PC-3 (cell line): ENCODE results near the gene FAM131C. TPM values are rescaled to one million over a fixed set of nuclear protein-coding genes. Genes with fewer than 3 reads are reported as not detected.

Experiments
- ATAC-seq: fragments of 200-7000 bp; cut with Tn5 transposase; 2 replicates; pipeline ENCODE4 v1.9.1; 2020; ENCODE audit warnings: mild to moderate bottlenecking, moderate library complexity
- BruUV-seq: library from RNA; stranded (reverse); fragments of 400-500 nt; replicated peaks from 2 replicates; lab custom pipeline; 2021; lab: Mats Ljungman, UMichigan
- CTCF ChIA-PET: fragments of 300-600 bp; sonication (Branson Sonifier 250); formaldehyde crosslinking; loops from one replicate; lab custom pipeline; 2022; ENCODE audit warnings: antibody characterized with exemption; lab: Charles Lee
- POLR2A ChIA-PET: fragments of 300-600 bp; sonication (Branson Sonifier 250); formaldehyde crosslinking; loops from one replicate; lab custom pipeline; 2022; ENCODE audit warnings: antibody characterized with exemption; ENCODE audit not compliant: unreplicated experiment; lab: Charles Lee
- DNase-seq: peaks from one replicate; pipeline ENCODE4 v3.0.0-alpha.2; 2015
- H2AFZ ChIP-seq: fragments of 300-600 bp; sonication (generic); 2 replicates; pipeline ENCODE4 v1.6.0; 2016; ENCODE audit warnings: antibody characterized with exemption, low read length
- H3F3A ChIP-seq: fragments of 300-600 bp; sonication (generic); one replicate; pipeline ENCODE4 v1.6.0; 2017; ENCODE audit warnings: antibody characterized with exemption, low read length, control low read depth, mild to moderate bottlenecking; ENCODE audit not compliant: unreplicated experiment
- H3K27ac ChIP-seq: fragments of 300-600 bp; sonication (generic); 2 replicates; pipeline ENCODE4 v1.5.1; 2016; ENCODE audit warnings: mild to moderate bottlenecking, low read length
- H3K27me3 ChIP-seq: fragments of 300-600 bp; sonication (generic); 2 replicates; pipeline ENCODE4 v1.6.1; 2016; ENCODE audit warnings: low read length, mixed read lengths
- H3K36me3 ChIP-seq: fragments of 300-600 bp; sonication (generic); 2 replicates; pipeline ENCODE4 v1.6.1; 2016; ENCODE audit warnings: low read depth, mixed run types, low read length, mixed read lengths
- H3K4me1 ChIP-seq: fragments of 300-600 bp; sonication (generic); 2 replicates; pipeline ENCODE4 v1.5.1; 2016; ENCODE audit warnings: low read length; ENCODE audit not compliant: insufficient read depth
- H3K4me2 ChIP-seq: fragments of 300-600 bp; sonication (generic); 2 replicates; pipeline ENCODE4 v1.6.0; 2016; ENCODE audit warnings: low read length
- H3K4me3 ChIP-seq: fragments of 300-600 bp; sonication (generic); 2 replicates; pipeline ENCODE4 v1.5.1; 2016; ENCODE audit warnings: mild to moderate bottlenecking, low read length, mixed read lengths
- H3K79me2 ChIP-seq: fragments of 300-600 bp; sonication (generic); 2 replicates; pipeline ENCODE4 v1.6.1; 2017; ENCODE audit warnings: low read length, mixed read lengths
- H3K9ac ChIP-seq: fragments of 300-600 bp; sonication (generic); 2 replicates; pipeline ENCODE4 v1.6.0; 2016; ENCODE audit warnings: mild to moderate bottlenecking, low read length
- H3K9me2 ChIP-seq: fragments of 300-600 bp; sonication (generic); replicated peaks from 2 replicates; pipeline ENCODE4 v1.6.1; 2016; ENCODE audit warnings: mixed run types, low read length, mixed read lengths
- H3K9me3 ChIP-seq: fragments of 300-600 bp; sonication (generic); 2 replicates; pipeline ENCODE4 v1.6.1; 2016; ENCODE audit warnings: low read length, mixed read lengths
- H4K20me1 ChIP-seq: fragments of 300-600 bp; sonication (generic); 2 replicates; pipeline ENCODE4 v1.6.1; 2016; ENCODE audit warnings: low read length, mixed read lengths
- EZH2 ChIP-seq: fragments of 300-600 bp; sonication (generic); IDR thresholded peaks from one replicate; pipeline ENCODE4 v1.6.1; 2017; ENCODE audit warnings: antibody characterized with exemption, mild to moderate bottlenecking, low read length; ENCODE audit not compliant: unreplicated experiment
- EZH2phosphoT487 ChIP-seq: fragments of 300-600 bp; sonication (generic); IDR thresholded peaks from 2 replicates; pipeline ENCODE4 v1.6.1; 2018; ENCODE audit warnings: mild to moderate bottlenecking, antibody characterized with exemption, low read length, borderline replicate concordance
- intact Hi-C: fragments of 100-400 bp; cut with micrococcal nuclease; formaldehyde crosslinking; loops from 2 replicates; pipeline ENCODE4 v1.9.0; 2023
- total RNA-seq: library from RNA; depleted of rRNA; stranded (reverse); fragments of >200 nt; gene quantifications from 2 replicates; pipeline ENCODE4 v1.2.3, GENCODE V29; 2014
- TF ChIP-seq, protein P1 (sequence below): fragments of 300-600 bp; sonication (generic); conservative IDR thresholded peaks from 2 replicates; pipeline ENCODE4 v1.5.1; 2017; ENCODE audit warnings: antibody characterized with exemption, low read depth, mild to moderate bottlenecking, low read length

The FAM131C gene
- total RNA-seq, 1 experiment from 2014 or later, result 7.7 TPM

DNA sequence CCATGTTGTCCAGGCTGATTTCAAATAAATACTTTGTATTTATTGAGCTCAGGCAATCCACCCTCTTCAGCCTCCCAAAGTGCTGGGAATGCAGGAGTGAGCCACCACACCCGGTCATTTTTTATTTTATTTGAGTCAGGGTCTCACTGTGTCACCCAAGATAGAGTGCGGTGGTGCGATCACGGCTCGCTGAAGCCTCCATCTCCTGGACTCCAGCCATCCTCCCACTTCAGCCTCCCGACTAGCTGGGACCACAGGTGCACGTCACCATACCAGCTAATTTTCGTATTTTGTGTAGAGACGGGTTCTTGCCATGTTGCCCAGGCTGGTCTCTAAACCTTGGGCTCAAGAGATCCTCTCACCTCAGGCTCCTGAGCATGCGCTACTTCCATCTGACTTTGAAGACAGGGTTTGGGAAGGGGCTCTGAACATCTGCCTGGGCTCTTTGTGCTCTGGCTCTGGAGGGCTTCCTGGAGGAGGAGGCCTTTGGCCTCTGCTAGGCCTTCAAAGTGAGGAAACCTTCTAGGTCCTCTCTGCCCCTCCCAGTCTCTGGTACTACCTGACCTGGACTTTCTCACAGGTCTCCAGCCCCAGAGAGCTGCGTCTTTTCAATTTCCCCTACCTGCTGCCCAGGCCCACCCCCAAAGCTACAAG, 61.4 kb downstream of the FAM131C start:
- H3K79me2 ChIP-seq, result no peaks in the 10 kb centered on the region
- ChIA-PET POLR2A (no interaction called here), CTCF (no interaction called here)
- H3K9me3 ChIP-seq, result no peaks in the 10 kb centered on the region
- no peaks in the 10 kb centered on the region for H3K36me3 ChIP-seq
- peak overlapping the region; percentile 58; the same call in 1 of the 2 replicates for H3K4me3 ChIP-seq
- ATAC-seq, result no peak
- no peaks in the 10 kb centered on the region for H4K20me1 ChIP-seq
- H3K4me2 ChIP-seq, result peak overlapping the region; percentile 81
- BruUV-seq, result no TSS peak
- H3K27ac ChIP-seq, result no peak overlapping the region
- TF ChIP-seq EZH2phosphoT487 (no peak), EZH2 (no peak)
- TF ChIP-seq, protein P1, sequence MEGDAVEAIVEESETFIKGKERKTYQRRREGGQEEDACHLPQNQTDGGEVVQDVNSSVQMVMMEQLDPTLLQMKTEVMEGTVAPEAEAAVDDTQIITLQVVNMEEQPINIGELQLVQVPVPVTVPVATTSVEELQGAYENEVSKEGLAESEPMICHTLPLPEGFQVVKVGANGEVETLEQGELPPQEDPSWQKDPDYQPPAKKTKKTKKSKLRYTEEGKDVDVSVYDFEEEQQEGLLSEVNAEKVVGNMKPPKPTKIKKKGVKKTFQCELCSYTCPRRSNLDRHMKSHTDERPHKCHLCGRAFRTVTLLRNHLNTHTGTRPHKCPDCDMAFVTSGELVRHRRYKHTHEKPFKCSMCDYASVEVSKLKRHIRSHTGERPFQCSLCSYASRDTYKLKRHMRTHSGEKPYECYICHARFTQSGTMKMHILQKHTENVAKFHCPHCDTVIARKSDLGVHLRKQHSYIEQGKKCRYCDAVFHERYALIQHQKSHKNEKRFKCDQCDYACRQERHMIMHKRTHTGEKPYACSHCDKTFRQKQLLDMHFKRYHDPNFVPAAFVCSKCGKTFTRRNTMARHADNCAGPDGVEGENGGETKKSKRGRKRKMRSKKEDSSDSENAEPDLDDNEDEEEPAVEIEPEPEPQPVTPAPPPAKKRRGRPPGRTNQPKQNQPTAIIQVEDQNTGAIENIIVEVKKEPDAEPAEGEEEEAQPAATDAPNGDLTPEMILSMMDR, result no peak
- H2AFZ ChIP-seq, result peak overlapping the region; percentile 72; the same call in 1 of the 2 replicates
- H3K27me3 ChIP-seq, result no peaks in the 10 kb centered on the region
- no peak for DNase-seq
- intact Hi-C loops, result no loop called here
- no peaks in the 10 kb centered on the region for H3F3A ChIP-seq
- H3K9me2 ChIP-seq, result no peaks in the 10 kb centered on the region
- no peak overlapping the region for H3K9ac ChIP-seq
- peaks cover 12% of the 10 kb centered on the region for H3K4me1 ChIP-seq

DNA sequence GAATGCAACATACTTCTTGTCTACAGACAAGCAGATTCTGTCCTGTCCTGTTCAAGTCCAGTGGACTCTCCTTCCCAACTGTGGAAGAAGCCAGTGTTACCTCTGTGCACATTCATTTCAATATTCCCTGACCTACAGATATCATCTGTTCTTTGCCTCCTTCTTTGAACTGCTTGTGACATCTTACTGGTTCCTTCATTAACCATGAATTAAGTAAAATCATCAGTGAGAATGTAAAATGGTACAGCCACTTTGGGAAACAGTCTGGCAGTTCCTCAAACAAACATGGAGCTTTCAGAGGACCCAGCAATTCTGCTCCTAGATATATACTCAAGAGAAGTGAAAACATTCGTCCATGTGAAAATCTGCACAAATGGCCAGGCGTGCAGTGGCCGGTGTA, 62.6 kb downstream of the FAM131C start:
- CTCF ChIA-PET, result no interaction called here

DNA sequence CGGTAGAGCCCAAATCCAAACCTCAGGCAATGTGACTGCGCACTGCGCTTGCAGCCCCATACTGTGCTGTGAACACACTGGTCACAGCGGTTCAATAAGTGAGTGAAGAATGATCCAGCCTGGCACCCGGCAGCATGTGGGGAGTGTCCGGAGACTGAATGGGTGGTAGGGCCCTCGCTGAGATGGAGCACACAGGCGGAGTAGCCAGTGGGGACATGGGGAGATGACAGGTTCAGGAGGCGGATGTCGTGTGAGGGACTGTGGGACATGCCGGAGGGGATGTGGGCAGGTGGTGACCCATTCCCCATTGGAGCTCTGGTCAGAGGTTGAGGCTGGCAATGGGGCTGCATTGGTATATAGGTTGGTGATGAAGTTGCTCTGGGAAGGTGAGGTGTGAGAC, 63.8 kb downstream of the FAM131C start:
- H3K9me3 ChIP-seq, result no peaks in the 10 kb centered on the region
- no TSS peak for BruUV-seq
- no peak overlapping the region for H3K4me2 ChIP-seq
- no peak overlapping the region for H3K27ac ChIP-seq
- no peak overlapping the region for H3K9ac ChIP-seq
- H3K4me3 ChIP-seq, result no peak overlapping the region
- no peak overlapping the region for H2AFZ ChIP-seq
- H3K27me3 ChIP-seq, result no peaks in the 10 kb centered on the region
- intact Hi-C loops, result loop anchor here (1.0 kb wide), 2 partner anchors 23 to 47 kb away; no protein-coding TSS in a partner anchor
- ATAC-seq (no peak), DNase-seq (no peak)
- H3K36me3 ChIP-seq, result no peaks in the 10 kb centered on the region
- ChIA-PET POLR2A (no interaction called here), CTCF (no interaction called here)
- no peaks in the 10 kb centered on the region for H3K9me2 ChIP-seq
- H3F3A ChIP-seq, result no peaks in the 10 kb centered on the region
- H3K79me2 ChIP-seq, result no peaks in the 10 kb centered on the region
- peaks cover 12% of the 10 kb centered on the region for H3K4me1 ChIP-seq
- no peaks in the 10 kb centered on the region for H4K20me1 ChIP-seq
- TF ChIP-seq, protein P1, result no peak
- no peak for TF ChIP-seq EZH2
- TF ChIP-seq EZH2phosphoT487, result no peak

More for the DNA sequence above, 62.6 kb downstream of the FAM131C start:
- BruUV-seq, result no TSS peak
- Histone ChIP-seq H3K27me3 (no peaks in the 10 kb centered on the region), H2AFZ (no peak overlapping the region), H3K9me3 (no peaks in the 10 kb centered on the region), H3K4me3 (no peak overlapping the region), H3K27ac (no peak overlapping the region), H3K9ac (no peak overlapping the region), H3K36me3 (no peaks in the 10 kb centered on the region), H3K9me2 (no peaks in the 10 kb centered on the region), H3K4me2 (no peak overlapping the region), H3F3A (no peaks in the 10 kb centered on the region), H4K20me1 (no peaks in the 10 kb centered on the region), H3K79me2 (no peaks in the 10 kb centered on the region), H3K4me1 (peaks cover 12% of the 10 kb centered on the region)
- intact Hi-C loops, result no loop called here
- no peak for DNase-seq
- TF ChIP-seq EZH2phosphoT487, result no peak
- TF ChIP-seq, protein P1, result no peak
- POLR2A ChIA-PET, result no interaction called here
- ATAC-seq, result no peak
